Measurements from ENCODE around the gene FPGS.

GRCh38 chr9:127806871-127807270, 4.2 kb downstream of the FPGS start:
- no peak for TF ChIP-seq CTCF (conservative IDR thresholded peaks at IDR 0.05)
- no peak for TF ChIP-seq ZFX (IDR thresholded peaks at IDR 0.05)

Measured in C4-2B (cell line).